GDM1 (cell line): ENCODE results near the gene TDG.

Experiments used
- DNase-seq: peaks from one replicate; lab custom pipeline; 2025; lab: John Stamatoyannopoulos, UW

The TDG gene

DNA sequence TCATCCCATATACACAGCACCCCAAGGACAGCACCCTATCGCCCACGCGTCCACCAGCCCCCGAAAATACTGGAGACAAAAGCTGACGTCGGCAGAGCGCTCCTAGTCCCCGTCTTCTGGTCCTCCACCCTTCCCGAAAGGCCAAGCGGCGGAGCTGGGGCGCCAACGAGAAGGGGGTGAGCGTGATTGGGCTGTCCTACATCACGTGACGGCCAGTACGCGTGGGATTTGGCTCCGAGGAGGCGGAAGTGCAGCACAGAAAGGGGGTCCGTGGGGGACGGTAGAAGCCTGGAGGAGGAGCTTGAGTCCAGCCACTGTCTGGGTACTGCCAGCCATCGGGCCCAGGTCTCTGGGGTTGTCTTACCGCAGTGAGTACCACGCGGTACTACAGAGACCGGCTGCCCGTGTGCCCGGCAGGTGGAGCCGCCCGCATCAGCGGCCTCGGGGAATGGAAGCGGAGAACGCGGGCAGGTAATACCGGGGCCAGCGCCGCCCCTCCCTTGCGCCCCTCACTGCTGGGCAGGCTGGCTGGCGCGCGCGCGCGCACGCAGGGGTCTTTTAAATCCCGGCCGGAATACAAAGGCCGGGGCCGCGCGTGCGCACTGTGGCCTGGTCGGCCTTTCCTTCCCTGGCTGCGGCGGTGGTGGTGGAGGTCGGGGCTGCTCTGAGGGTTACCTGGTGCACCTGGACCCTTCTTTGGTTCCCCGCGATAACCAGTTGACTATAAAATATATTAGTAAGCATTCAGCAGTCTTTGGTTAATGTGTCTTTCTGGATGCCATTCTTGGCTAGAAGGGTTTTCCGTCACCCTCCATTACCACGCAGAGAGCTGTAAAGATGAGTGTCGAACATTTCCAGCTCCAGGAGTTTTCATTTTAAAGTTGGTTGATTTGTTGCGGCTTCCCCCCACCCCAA is at the start of gene TDG:
Gene TDG (plus strand): TSS at position 283 of the 915 bp plus-strand sequence. CDS start 166 bp downstream, at position 449.
- peak; percentile 98 for DNase-seq

DNA sequence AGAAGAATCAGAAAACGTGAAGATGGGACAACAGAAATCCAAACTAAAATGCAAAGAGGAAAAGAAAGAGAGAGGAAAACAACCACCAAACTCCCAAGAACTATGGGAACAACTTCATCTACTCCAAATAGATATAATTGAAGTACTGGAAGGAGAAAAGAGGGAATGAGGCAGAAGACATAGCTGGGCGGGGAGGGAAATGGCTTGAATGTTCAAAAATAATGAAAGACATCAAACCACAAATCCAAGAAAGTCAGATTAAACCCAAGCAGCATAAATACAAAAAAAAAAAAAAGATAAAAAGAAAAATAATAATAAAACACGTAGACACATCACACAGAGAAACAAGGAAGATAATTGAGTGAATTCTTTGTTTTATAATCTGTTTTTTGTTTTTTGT is 47.8 kb upstream of the TDG start:
- no peak for DNase-seq

DNA sequence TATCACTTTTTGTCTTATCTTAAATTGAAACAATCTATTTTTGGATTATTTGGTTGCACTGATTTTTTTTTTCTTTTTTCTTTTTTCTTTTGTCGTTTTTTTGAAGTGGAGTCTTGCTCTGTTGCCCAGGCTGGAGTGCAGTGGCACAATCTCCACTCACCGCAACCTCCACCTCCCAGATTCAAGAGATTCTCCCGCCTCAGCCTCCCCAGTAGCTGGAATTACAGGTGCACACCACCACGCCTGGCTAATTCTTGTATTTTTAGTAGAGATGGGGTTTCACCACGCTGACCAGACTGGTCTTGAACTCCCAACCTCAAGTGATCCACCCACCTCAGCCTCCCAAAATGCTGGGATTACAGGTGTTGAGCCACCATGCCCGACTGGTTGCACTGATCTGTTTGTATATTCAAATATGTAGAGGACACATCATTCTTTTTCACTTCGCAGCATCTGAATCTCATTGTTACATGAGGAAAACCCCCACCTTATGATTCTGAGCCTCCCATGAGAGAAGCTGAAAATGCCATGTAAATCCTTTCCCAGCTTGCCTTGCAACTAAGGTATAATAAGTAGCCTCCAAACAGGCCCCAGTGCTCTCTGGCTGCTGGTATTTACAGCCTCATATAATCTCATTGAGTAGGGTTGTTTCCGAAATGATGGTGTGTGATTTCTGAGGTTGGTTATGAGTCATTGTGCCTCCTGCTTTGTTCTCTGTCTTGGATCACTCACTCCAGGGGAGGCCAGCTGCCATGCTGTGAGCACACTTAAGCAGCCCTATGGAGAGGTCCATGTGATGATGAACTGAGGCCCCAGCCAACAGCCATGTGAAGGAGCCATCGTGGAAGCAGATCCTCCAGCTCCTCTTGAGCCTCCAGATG is 40.7 kb upstream of the TDG start:
- no peak for DNase-seq

DNA sequence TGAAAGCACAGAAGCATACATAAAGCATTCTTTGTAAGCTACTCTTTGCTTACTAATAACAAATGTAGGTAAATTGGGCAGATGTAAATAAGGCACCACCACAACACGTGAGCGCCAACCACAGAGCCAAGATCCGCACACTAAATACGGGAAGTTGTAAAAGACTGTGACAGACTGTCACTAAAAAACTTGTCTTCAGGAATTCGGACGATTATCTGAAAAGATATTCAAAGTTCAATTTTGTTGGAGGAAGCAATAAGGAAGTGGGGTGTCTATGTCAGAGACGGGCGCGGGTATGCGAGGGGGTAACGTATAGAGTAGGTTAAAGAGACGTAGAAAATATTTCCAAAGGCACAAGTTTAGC is 37.0 kb upstream of the TDG start:
- peak; percentile 13 for DNase-seq

DNA sequence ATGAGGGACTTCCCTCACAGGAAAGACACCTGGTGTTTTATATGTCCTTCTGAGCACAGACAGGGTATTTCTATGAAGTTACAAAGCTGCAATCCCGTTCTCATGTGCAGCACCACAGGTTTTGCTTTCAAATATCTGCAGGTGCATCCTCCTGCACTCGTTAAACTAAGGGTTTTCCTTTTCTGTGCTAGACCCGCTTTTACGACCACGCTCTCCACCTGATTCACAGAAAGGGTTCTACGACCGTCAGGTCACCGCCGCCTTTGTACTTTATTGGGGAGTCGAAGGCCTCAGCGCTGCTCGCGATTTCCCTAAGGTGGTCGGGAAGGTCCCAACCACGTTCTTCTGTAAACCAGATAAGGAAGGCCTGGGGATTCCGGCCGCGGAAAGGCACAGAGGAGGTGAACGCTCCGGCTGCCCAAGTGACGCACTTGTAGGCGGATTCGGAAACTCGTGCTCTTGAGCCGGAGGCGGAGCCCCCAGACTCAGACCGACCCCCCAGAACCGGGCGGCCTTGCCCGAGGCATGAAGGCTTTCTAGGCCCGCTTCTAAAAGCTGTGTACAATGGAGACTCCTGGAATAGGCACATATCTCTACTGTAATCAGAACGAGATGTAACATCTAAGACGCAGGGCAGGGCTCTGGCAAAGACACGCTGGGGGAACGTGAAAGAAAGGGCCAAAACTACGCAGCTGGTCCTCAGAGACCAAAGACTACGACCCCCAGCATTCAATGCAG is 36.5 kb upstream of the TDG start:
- peak; percentile 79 for DNase-seq

DNA sequence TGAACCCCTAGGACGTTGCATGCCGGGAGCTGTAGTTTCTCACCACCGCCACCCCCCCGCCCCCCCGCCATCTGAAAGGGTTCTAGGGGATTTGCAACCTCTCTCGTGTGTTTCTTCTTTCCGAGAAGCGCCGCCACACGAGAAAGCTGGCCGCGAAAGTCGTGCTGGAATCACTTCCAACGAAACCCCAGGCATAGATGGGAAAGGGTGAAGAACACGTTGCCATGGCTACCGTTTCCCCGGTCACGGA is 36.0 kb upstream of the TDG start:
- peak; percentile 86 for DNase-seq

DNA sequence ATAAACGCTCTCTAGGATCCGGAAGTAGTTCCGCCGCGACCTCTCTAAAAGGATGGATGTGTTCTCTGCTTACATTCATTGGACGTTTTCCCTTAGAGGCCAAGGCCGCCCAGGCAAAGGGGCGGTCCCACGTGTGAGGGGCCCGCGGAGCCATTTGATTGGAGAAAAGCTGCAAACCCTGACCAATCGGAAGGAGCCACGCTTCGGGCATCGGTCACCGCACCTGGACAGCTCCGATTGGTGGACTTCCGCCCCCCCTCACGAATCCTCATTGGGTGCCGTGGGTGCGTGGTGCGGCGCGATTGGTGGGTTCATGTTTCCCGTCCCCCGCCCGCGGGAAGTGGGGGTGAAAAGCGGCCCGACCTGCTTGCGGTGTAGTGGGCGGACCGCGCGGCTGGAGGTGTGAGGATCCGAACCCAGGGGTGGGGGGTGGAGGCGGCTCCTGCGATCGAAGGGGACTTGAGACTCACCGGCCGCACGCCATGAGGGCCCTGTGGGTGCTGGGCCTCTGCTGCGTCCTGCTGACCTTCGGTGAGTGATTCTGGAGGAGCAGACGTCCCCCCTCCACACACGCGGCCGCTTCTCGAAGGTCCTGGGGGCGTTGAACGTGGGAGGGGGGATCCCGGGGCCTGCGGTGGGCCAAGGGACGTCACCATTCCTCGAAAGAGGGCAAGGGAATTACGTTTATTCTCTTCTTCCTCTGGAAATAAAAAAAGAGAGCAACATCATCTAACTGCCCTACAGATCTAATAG is 35.5 kb upstream of the TDG start, which contains the start of gene HSP90B1:
Gene HSP90B1 (plus strand): TSS at position 377 of the 753 bp plus-strand sequence. CDS start 106 bp downstream, at position 483.
- DNase-seq, result peak; percentile 99

DNA sequence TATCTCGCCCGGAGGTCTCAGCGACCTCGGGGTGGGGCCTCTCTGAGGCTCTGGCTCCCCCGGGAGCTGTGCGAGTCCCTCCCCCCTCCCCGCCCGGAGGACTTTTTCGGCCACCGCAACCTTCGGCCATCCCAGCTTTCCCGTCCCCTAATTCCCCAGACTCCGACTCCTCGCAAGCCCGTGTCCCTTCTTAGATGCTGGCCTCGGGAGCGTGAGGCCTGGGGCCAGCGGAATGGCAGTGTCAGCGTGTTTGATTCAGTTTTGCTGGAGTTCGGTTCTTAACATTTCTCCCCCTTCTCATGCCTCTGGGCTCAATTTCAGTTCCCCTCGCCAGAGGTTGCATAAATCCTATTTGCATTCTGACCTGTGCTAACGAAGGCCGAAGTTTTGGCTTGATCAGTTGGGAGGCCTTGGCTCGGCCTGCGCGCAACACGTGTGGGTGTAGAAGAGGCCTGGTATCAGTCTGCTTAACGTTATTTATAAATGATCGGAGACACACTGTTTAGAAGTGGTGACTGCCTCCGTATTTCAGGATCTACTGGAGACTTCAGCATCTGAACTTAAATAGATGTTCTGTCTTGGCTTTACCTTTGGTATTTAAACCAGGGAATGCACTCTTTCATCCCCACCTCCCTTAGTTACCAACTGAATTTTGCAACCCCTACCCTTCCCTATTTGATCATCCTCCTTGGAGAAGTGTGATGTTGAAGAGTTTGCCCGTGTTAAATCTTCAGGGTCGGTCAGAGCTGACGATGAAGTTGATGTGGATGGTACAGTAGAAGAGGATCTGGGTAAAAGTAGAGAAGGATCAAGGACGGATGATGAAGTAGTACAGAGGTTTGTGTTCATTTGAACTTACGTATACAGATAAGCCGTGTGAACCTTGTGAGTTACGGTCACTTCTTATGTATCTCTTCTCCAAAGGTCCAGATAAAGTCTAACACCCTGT is 34.6 kb upstream of the TDG start:
- no peak for DNase-seq

DNA sequence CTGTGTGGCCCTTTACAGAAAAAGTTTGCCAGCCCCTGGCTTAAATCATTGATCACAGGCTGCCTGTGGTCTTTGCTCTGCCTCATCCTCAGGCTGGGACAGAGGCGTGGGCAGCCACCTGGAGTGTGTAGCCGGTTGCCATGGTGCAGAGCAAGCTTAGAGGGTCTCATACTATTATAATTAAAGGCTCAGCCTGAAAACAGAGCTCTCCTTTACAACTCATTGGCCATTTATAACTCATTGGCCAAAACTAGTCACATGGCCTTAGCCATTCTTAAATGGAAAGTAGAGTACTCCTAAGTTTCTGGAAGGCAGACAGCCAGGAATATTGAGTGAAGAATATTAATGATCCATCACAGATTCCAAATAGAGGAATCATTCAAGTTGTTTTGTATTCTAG is 32.4 kb upstream of the TDG start:
- DNase-seq, result no peak

DNA sequence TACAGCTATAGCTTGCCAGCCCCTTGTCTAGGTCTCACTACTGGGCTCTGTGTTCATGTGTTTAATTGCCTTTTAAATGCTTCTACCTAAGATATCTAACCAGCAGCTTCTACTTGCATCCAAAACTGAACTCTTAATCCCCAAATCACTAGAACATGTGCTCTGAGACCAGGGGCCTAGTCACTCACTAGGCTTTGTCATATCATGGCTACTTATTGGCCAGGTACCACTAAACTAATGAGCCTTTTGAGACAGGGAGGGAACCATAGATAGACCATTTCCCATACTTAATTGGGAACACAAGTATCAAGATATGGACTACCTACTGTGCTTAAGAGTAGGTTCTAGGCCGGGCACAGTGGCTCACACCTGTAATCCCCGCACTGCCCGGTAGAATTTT is 29.0 kb upstream of the TDG start:
- DNase-seq, result no peak

DNA sequence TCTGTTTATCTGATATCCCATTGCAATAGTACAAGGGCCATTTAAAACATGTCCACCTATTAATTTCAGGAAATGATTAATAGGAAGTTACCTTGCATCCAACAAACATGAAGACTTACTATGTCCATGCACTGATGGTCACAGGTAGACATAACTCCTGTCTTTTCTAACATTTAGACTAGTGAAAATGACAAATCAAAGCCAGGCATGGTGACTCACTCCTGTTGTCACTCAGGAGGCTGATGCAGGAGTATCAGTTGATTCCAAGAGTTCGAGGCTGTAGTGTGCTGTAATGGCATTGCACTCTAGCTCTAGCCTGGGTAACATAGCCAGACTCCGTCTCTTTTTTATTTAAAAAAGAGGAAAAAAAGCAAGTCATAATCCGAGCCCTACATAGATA is 20.7 kb upstream of the TDG start:
- no peak for DNase-seq

DNA sequence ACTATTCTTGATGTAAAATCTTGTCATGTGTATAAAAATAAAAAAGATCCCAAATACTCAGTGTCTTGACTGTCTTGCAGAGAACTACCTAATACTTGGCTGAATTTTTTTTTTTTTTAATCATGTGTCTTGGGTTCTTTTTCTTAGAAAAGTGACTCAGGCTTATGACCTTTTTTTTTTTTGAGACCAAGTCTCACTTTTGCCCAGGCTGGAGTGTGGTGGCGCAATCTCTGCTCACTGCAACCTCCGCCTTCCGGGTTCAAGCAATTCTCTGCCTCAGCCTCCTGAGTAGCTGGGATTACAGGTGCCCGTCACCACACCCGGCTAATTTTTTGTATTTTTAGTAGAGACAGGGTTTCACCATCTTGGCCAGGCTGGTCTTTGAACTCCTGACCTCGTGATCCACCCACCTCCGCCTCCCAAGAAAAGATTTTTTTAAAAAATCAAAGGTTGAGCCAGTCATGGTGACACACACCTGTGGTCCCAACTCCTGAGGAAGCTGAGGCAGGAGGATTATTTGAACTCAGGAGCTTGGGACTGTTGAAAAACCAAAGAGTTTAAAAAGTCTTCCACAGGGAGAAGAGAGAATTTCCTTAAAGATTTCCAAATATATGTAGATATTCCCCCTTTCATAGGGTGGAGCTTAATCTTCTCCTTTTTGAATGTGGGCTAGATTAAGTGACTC is 17.7 kb upstream of the TDG start:
- DNase-seq, result no peak

DNA sequence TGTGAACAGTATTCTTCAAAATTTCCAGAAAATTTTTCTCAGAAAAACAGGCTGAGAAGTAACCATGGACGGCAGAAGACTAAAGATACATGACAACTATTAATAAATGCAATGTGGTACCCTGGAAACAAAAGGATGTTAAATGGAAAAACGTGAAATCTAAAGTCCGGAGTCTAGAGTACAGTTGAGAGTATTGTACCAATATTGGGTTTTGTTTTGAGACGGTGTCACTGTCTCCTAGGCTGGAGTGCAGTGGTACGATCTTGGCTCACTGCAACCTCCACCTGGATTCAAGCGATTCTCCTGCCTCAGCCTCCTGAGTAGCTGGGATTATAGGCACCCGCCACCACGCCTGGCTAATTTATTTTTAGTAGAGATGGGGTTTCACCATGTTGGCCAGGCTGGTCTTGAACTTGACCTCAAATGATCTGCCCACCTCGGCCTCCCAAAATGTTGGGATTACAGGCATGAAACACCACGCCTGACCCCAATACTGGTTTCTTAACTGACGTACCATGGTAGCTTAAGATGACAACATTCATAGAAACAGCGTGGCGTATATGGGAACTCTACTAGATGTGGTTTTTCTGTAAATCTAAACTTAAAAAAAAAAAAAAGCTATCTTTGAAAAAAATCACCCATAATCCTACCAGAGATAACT is 16.8 kb upstream of the TDG start:
- no peak for DNase-seq

DNA sequence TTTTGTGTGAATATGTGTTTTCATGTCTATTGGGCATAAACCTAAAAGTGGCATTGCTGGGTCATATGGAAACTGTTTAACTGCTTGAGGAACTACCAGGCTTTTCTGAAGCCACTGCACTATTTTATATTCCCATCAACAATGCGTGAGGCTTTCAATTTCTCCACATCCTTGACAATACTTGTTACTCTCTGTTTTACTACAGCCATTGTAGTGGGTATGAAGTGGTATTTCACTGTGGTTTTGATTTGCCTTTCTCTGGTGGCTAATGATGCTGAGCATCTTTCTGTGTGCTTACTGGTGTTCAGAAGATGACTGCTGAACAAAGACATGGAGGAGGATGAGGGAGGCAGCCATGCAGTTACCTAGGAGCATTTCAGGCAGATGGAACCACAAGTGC is 13.2 kb upstream of the TDG start:
- DNase-seq, result no peak

DNA sequence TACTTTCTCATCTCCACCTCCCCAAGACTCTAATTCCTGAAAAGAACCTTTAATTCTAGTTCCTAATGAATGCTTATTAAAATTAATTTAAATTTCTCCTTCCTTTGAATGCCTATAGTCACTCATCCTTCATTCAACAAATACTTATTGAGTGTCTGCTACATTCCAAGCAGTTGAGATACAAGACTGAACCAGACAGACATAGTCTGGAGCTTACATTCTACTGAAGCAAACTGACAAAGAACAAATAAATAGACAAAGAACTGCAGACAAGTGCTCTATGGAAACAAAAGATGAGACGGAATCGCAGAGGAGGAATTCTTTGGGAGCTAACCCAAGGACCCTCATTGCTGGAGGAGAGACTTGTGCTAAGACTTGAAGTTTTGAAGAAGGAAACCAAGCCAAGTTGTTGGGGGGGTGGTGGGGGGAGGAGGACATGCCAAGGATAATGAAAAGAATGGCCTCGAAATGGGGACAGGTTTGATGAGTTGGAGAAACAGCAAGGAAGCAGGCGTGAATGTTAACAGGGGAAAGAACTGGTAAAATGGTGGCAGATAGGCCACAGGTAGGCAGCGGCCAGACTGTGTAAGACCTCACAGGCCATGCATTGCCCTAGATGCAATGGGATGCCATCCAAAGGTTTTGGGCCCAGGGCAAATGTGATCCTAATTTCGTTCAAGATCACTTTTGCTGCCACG is 9.7 kb upstream of the TDG start:
- no peak for DNase-seq

DNA sequence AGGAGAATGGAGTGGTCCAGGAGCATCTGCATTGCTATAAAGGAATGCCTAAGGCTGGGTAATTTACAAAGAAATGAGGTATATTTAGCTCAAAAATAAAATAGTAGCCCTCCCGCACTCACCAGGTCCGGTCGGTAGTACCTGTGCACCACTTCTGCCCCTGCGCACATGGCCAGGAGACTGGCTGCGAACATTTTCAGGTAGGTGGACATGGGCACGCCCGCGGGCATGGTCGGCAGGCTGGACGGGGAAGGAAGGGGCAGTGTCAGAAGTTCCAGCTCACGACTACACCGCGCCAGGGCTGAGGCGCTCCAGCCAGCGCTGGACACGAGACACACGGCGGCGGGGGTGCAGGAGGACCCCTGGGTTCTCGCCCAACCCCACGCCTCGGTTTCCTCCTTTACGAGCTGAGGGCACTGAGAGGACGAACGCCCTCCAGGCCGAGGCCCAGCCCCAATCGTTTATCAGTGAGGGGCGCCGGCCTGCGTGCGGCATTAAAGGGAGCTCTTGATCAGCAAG is 9.1 kb upstream of the TDG start:
- no peak for DNase-seq

DNA sequence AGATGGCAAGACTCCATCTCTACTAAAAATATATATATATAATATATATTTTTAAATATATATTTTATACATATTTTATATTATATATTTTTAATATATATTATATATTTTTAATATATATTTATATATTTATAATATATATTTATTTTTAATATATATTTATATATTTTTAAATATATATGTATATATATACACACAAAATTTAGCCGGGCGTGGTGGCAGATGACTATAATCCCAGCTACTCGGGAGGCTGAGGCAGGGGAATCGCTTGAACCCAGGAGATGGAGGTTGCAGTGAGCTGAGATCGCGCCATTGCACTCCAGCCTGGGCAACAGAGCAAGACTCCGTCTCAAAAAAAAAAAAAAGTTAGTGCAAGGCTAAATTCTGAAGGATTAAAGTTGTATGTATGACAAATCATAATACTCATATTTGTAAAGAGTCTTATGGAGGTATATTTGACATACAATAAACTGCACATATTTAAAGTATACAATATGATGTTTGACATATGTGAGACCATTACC is 7.7 kb upstream of the TDG start:
- no peak for DNase-seq

DNA sequence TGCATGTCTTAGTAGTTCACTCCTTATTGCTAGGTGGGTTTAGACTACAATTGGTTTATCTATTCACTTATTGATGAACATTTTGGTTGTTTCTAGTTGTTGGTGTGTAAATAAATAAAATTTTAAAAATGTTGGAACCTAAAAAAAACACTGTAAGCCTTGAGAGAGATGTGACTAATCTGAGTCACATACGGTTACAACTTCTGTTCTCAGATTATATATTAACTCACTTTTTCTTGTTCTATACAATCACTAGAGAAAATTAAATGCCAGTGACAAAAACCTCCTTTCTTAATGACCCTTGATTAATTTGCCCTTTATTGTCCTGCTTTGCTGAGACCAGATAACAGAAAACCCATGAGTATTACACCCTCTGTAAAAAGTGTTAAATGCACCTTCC is 7.1 kb upstream of the TDG start:
- no peak for DNase-seq
